Osteoblast (primary cell): ENCODE measurements around the gene POLE. TPM values are rescaled to one million over a fixed set of nuclear protein-coding genes. Genes with fewer than 3 reads are reported as not detected.

Source experiments
- DNase-seq: peaks from one replicate; pipeline ENCODE4 v3.0.0; 2011; ENCODE audit warnings: low spot score, mixed read lengths; ENCODE audit not compliant: insufficient read length; ENCODE audit errors: missing footprints
- H2AFZ ChIP-seq: 2 replicates; pipeline ENCODE4 v1.6.0; 2011; ENCODE audit warnings: mild to moderate bottlenecking, low read length
- H3K27ac ChIP-seq: 2 replicates; pipeline ENCODE4 v1.5.1; 2011; ENCODE audit warnings: mild to moderate bottlenecking, low read depth, low read length, moderate library complexity
- H3K27me3 ChIP-seq: 2 replicates; pipeline ENCODE4 v1.6.0; 2012; ENCODE audit warnings: mild to moderate bottlenecking, control low read depth, inconsistent platforms, low read length, moderate library complexity; ENCODE audit not compliant: insufficient read depth
- H3K36me3 ChIP-seq: 2 replicates; pipeline ENCODE4 v1.5.1; 2011; ENCODE audit warnings: mild to moderate bottlenecking, low read length, control low read depth, moderate library complexity; ENCODE audit not compliant: insufficient read depth
- H3K4me1 ChIP-seq: 2 replicates; pipeline ENCODE4 v1.5.1; 2011; ENCODE audit warnings: mild to moderate bottlenecking, low read length, control low read depth, moderate library complexity; ENCODE audit not compliant: insufficient read depth
- H3K4me2 ChIP-seq: 2 replicates; pipeline ENCODE4 v1.6.0; 2011; ENCODE audit warnings: mild to moderate bottlenecking, low read length; ENCODE audit not compliant: insufficient read depth
- H3K4me3 ChIP-seq: fragments of 200-600 bp; sonication (generic); 3 replicates; pipeline ENCODE4 v1.5.1; 2012; ENCODE audit warnings: mild to moderate bottlenecking, low read length, inconsistent platforms; ENCODE audit not compliant: insufficient read depth
- H3K79me2 ChIP-seq: 2 replicates; pipeline ENCODE4 v1.6.0; 2012; ENCODE audit warnings: mild to moderate bottlenecking, low read length, control low read depth, inconsistent platforms; ENCODE audit not compliant: insufficient read depth
- H3K9me3 ChIP-seq: 2 replicates; pipeline ENCODE4 v1.5.1; 2011; ENCODE audit warnings: low read depth, low read length, control low read depth
- H4K20me1 ChIP-seq: 2 replicates; pipeline ENCODE4 v1.6.0; 2012; ENCODE audit warnings: mild to moderate bottlenecking, low read length, control low read depth; ENCODE audit not compliant: insufficient read depth
- CTCF ChIP-seq: IDR thresholded peaks from 2 replicates; pipeline ENCODE4 v1.5.1; 2011; ENCODE audit warnings: mild to moderate bottlenecking, low read depth, low read length, moderate library complexity; ENCODE audit errors: extremely low read depth
- total RNA-seq: library from RNA; depleted of rRNA; stranded (reverse); fragments of >200 nt; gene quantifications from 2 replicates; pipeline ENCODE4 v1.2.3, GENCODE V29; 2012

POLE gene
- total RNA-seq, 1 donor = 15.2 TPM

- no peaks in the 10 kb centered on the region for H3K36me3 ChIP-seq
- H4K20me1 ChIP-seq = no peaks in the 10 kb centered on the region
- peak; percentile 73 for DNase-seq
- H3K79me2 ChIP-seq = no peaks in the 10 kb centered on the region
- H3K27ac ChIP-seq = no peak overlapping the region
- TF ChIP-seq CTCF = no peak
- peaks cover 9% of the 10 kb centered on the region for H3K4me1 ChIP-seq
- no peak overlapping the region for H2AFZ ChIP-seq
- no peak overlapping the region for H3K4me3 ChIP-seq
- H3K27me3 ChIP-seq = peaks cover 33% of the 10 kb centered on the region
- H3K9me3 ChIP-seq = peaks cover 3% of the 10 kb centered on the region
- no peak overlapping the region for H3K4me2 ChIP-seq
Measured at GRCh38 chr12:132620899-132621656, 66.1 kb downstream of the POLE start.

- Histone ChIP-seq H3K9me3 (peaks cover 3% of the 10 kb centered on the region), H3K79me2 (no peaks in the 10 kb centered on the region), H3K4me3 (no peak overlapping the region), H3K4me1 (peaks cover 9% of the 10 kb centered on the region), H3K4me2 (no peak overlapping the region), H3K36me3 (no peaks in the 10 kb centered on the region), H3K27me3 (peaks cover 41% of the 10 kb centered on the region), H3K27ac (no peak overlapping the region), H2AFZ (no peak overlapping the region), H4K20me1 (no peaks in the 10 kb centered on the region)
- TF ChIP-seq CTCF = no peak
- DNase-seq = peak; percentile 80
Measured at GRCh38 chr12:132620113-132620898, 66.8 kb downstream of the POLE start.

DNA sequence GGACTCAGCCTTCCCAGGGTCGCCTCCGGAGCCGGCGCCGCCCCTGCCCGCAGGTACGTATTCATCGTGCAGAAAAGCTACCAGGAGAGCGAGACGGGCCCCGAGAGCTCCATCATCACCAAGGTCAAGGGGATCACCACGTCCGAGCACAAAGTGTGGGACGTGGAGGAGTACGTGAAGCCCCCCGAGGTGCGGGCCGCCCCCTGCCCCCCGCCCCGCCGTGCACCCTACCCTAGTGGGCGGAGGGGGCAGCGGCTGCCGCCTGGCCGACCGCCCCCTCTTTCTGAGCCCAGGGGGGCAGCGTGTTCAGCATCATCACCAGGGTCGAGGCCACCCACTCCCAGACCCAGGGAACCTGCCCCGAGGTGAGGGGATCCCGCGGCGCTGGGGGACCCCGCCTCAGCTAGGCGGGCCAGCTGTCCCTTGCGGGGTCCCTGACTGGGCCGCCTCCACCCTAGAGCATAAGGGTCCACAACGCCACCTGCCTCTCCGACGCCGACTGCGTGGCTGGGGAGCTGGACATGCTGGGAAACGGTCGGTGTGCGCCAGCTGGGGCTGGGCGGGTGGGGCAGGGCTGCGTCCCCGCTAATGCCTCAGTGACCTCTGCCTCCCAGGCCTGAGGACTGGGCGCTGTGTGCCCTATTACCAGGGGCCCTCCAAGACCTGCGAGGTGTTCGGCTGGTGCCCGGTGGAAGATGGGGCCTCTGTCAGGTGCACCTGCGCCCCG, 67.6 kb downstream of the POLE start:
- Histone ChIP-seq H4K20me1 (no peaks in the 10 kb centered on the region), H3K79me2 (no peaks in the 10 kb centered on the region), H3K4me3 (no peak overlapping the region), H3K27ac (no peak overlapping the region), H3K27me3 (peaks cover 43% of the 10 kb centered on the region), H3K36me3 (no peaks in the 10 kb centered on the region), H3K9me3 (peaks cover 3% of the 10 kb centered on the region), H3K4me2 (no peak overlapping the region), H3K4me1 (peaks cover 9% of the 10 kb centered on the region), H2AFZ (no peak overlapping the region)
- no peak for TF ChIP-seq CTCF
- DNase-seq = peak; percentile 84

DNA sequence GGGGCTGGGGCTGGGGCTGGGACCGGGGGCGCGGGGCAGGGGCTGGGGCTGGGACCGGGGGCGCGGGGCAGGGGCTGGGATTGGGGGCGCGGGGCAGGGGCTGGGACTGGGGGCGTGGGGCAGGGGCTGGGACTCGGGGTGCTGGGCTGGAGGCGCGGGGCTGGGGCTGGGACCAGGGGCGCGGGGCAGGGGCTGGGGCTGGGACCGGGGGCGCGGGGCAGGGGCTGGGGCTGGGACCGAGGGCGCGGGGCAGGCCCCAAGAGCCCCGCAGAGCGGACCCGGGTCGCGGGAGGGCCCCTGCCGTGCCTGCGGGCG, 68.1 kb downstream of the POLE start:
- no peaks in the 10 kb centered on the region for H4K20me1 ChIP-seq
- no peak overlapping the region for H2AFZ ChIP-seq
- H3K79me2 ChIP-seq = no peaks in the 10 kb centered on the region
- DNase-seq = no peak
- no peak overlapping the region for H3K4me3 ChIP-seq
- H3K36me3 ChIP-seq = no peaks in the 10 kb centered on the region
- no peak overlapping the region for H3K4me2 ChIP-seq
- peaks cover 3% of the 10 kb centered on the region for H3K9me3 ChIP-seq
- peaks cover 43% of the 10 kb centered on the region for H3K27me3 ChIP-seq
- H3K27ac ChIP-seq = no peak overlapping the region
- TF ChIP-seq CTCF = no peak
- H3K4me1 ChIP-seq = peaks cover 9% of the 10 kb centered on the region
